Inferior parietal cortex (tissue), 1 donor: ENCODE data around the gene OR2G2.

Experiments
- DNase-seq: peaks from one replicate; pipeline ENCODE4 v3.0.0-alpha.2; 2016; ENCODE audit errors: extremely low spot score

The OR2G2 gene

GRCh38 chr1:247588060-247588459, at the start of gene OR2G2:
TSS of gene OR2G2 (plus strand) at chr1:247588360. CDS start at chr1:247588360, 0 bp downstream.
- no peak for DNase-seq

- DNase-seq = no peak
Measured at GRCh38 chr1:247538561-247538960, 49.6 kb upstream of the OR2G2 start.

GRCh38 chr1:247539215-247539614, 48.9 kb upstream of the OR2G2 start:
- no peak for DNase-seq

GRCh38 chr1:247540581-247540980, 47.6 kb upstream of the OR2G2 start:
- no peak for DNase-seq

GRCh38 chr1:247542811-247543210, 45.3 kb upstream of the OR2G2 start:
- DNase-seq = no peak

- no peak for DNase-seq
Measured at GRCh38 chr1:247548092-247548491, 40.1 kb upstream of the OR2G2 start.

GRCh38 chr1:247548769-247549182, 39.4 kb upstream of the OR2G2 start, which contains the start of gene GCSAML:
TSS of gene GCSAML (plus strand) at chr1:247549134. CDS start at chr1:247549192, 58 bp downstream.
- no peak for DNase-seq

- no peak for DNase-seq
Measured at GRCh38 chr1:247551721-247552120, 36.4 kb upstream of the OR2G2 start.

GRCh38 chr1:247552231-247552630, 35.9 kb upstream of the OR2G2 start:
- no peak for DNase-seq

GRCh38 chr1:247557926-247558674, 30.1 kb upstream of the OR2G2 start:
- DNase-seq = no peak

- no peak for DNase-seq
Measured at GRCh38 chr1:247561711-247562110, 26.4 kb upstream of the OR2G2 start.

GRCh38 chr1:247562198-247562597, 26.0 kb upstream of the OR2G2 start:
- DNase-seq = no peak

GRCh38 chr1:247574236-247574635, 13.9 kb upstream of the OR2G2 start:
- no peak for DNase-seq

GRCh38 chr1:247574664-247575063, 13.5 kb upstream of the OR2G2 start:
- DNase-seq = no peak

GRCh38 chr1:247576514-247576913, 11.6 kb upstream of the OR2G2 start:
- peak; percentile 14 for DNase-seq

GRCh38 chr1:247578946-247579460, 9.2 kb upstream of the OR2G2 start:
- no peak for DNase-seq

- DNase-seq = no peak
Measured at GRCh38 chr1:247605286-247605685, 17.1 kb downstream of the OR2G2 start, which contains the start of gene OR2G3. TSS of gene OR2G3 (plus strand) at chr1:247605586. CDS start at chr1:247605586, 0 bp downstream.

GRCh38 chr1:247613405-247613804, 25.2 kb downstream of the OR2G2 start:
- no peak for DNase-seq

GRCh38 chr1:247614625-247615024, 26.5 kb downstream of the OR2G2 start:
- DNase-seq = no peak

GRCh38 chr1:247627951-247628350, 39.8 kb downstream of the OR2G2 start:
- DNase-seq = no peak

GRCh38 chr1:247638011-247638410, 49.9 kb downstream of the OR2G2 start:
- DNase-seq = no peak

GRCh38 chr1:247638781-247639180, 50.6 kb downstream of the OR2G2 start:
- no peak for DNase-seq
